Measurements from ENCODE around the gene SPA17.

- TF ChIP-seq CTCF (conservative IDR thresholded peaks at IDR 0.05; ENCODE audit: low read length): no peak
- TF ChIP-seq EZH2phosphoT487 (IDR thresholded peaks at IDR 0.05; ENCODE audit: borderline replicate concordance, low read depth, low read length): no peak
These were observed 15.2 kb upstream of the SPA17 start for GRCh38 chr11:124658501-124658900.

Measured in OCI-LY7 (cell line).